OCI-LY3 (cell line): ENCODE results near the gene ZC3H6.

Source experiments
- H2AFZ ChIP-seq: fragments of 200-600, 300-600 bp; shearing (Covaris generic); 2 replicates; pipeline ENCODE4 v1.6.0; 2014; ENCODE audit warnings: antibody characterized with exemption, low read depth, low read length
- H3K27ac ChIP-seq: fragments of 200-600, 300-600 bp; sonication (generic); 2 replicates; pipeline ENCODE4 v1.5.1; 2014; ENCODE audit warnings: mild to moderate bottlenecking, low read length, moderate library complexity, mixed read lengths
- H3K27me3 ChIP-seq: fragments of 200-600, 300-600 bp; sonication (generic); 2 replicates; pipeline ENCODE4 v1.6.1; 2014; ENCODE audit warnings: low read depth, low read length, mixed read lengths
- H3K36me3 ChIP-seq: fragments of 200-600, 300-600 bp; sonication (generic); replicated peaks from 2 replicates; pipeline ENCODE3; 2014; ENCODE audit warnings: low read depth, low read length, mixed read lengths
- H3K4me1 ChIP-seq: fragments of 300-600, 200-600 bp; sonication (generic); 2 replicates; pipeline ENCODE4 v1.6.1; 2014; ENCODE audit warnings: low read length, mixed read lengths
- H3K4me2 ChIP-seq: fragments of 200-600, 300-600 bp; sonication (generic); 2 replicates; pipeline ENCODE4 v1.6.1; 2014; ENCODE audit warnings: low read length, mixed read lengths
- H3K4me3 ChIP-seq: fragments of 300-600, 200-600 bp; sonication (generic); 2 replicates; pipeline ENCODE4 v1.5.1; 2014; ENCODE audit warnings: antibody characterized with exemption, mild to moderate bottlenecking, low read length, moderate library complexity
- H3K79me2 ChIP-seq: fragments of 300-600, 200-600 bp; shearing (Covaris generic); 2 replicates; pipeline ENCODE4 v1.6.1; 2014; ENCODE audit warnings: mild to moderate bottlenecking, low read length, mixed read lengths
- H3K9ac ChIP-seq: fragments of 300-600, 200-600 bp; shearing (Covaris generic); 2 replicates; pipeline ENCODE4 v1.6.0; 2014; ENCODE audit warnings: mild to moderate bottlenecking, low read length, moderate library complexity
- H3K9me3 ChIP-seq: fragments of 200-600, 300-600 bp; shearing (Covaris generic); 2 replicates; pipeline ENCODE4 v1.6.1; 2014; ENCODE audit warnings: low read length, mixed read lengths; ENCODE audit not compliant: insufficient read depth
- H4K20me1 ChIP-seq: fragments of 200-600, 300-600 bp; sonication (generic); 2 replicates; pipeline ENCODE4 v1.6.1; 2016; ENCODE audit warnings: low read length, mixed read lengths; ENCODE audit not compliant: insufficient read depth
- EZH2phosphoT487 ChIP-seq: fragments of 200-600 bp; shearing (Covaris generic); IDR thresholded peaks from 2 replicates; pipeline ENCODE4 v1.6.1; 2018; ENCODE audit warnings: antibody characterized with exemption, mixed run types, low read depth
- TF ChIP-seq, protein P1 (sequence below): fragments of 200-600, 300-600 bp; sonication (generic); IDR thresholded peaks from 2 replicates; pipeline ENCODE4 v1.5.1; 2014; ENCODE audit warnings: antibody characterized with exemption, low read length, low read depth

The ZC3H6 gene

DNA sequence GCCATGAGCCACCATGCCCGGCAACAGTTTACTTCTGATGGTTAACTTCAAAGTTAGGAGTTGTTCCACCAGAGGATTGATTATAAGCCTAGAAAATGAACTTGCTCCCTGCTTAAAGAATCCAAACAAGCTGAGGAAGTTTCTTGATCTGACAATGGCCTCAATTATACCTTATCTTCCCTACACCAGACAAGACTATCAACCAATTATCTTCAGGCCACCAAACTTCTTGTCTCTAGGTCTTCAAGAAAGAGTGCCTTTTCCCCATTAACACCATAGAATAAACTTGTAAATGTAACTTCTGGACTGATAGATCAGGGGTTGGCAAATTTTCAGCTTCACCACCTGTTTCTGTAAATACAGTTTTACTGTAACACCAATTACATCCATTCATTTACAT is 35.5 kb upstream of the ZC3H6 start:
- no peak for TF ChIP-seq EZH2phosphoT487
- TF ChIP-seq, protein P1, sequence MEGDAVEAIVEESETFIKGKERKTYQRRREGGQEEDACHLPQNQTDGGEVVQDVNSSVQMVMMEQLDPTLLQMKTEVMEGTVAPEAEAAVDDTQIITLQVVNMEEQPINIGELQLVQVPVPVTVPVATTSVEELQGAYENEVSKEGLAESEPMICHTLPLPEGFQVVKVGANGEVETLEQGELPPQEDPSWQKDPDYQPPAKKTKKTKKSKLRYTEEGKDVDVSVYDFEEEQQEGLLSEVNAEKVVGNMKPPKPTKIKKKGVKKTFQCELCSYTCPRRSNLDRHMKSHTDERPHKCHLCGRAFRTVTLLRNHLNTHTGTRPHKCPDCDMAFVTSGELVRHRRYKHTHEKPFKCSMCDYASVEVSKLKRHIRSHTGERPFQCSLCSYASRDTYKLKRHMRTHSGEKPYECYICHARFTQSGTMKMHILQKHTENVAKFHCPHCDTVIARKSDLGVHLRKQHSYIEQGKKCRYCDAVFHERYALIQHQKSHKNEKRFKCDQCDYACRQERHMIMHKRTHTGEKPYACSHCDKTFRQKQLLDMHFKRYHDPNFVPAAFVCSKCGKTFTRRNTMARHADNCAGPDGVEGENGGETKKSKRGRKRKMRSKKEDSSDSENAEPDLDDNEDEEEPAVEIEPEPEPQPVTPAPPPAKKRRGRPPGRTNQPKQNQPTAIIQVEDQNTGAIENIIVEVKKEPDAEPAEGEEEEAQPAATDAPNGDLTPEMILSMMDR, result no peak
- no peak overlapping the region for H3K4me2 ChIP-seq
- no peak overlapping the region for H3K9ac ChIP-seq
- no peak overlapping the region for H3K27ac ChIP-seq
- no peaks in the 10 kb centered on the region for H3K27me3 ChIP-seq
- H2AFZ ChIP-seq, result no peak overlapping the region
- no peaks in the 10 kb centered on the region; the same call in 1 of the 2 replicates for H3K4me1 ChIP-seq
- H3K79me2 ChIP-seq, result peaks cover 12% of the 10 kb centered on the region
- H4K20me1 ChIP-seq, result no peaks in the 10 kb centered on the region; the same call in 1 of the 2 replicates
- H3K9me3 ChIP-seq, result no peaks in the 10 kb centered on the region
- H3K4me3 ChIP-seq, result no peak overlapping the region
- peaks cover 33% of the 10 kb centered on the region for H3K36me3 ChIP-seq

DNA sequence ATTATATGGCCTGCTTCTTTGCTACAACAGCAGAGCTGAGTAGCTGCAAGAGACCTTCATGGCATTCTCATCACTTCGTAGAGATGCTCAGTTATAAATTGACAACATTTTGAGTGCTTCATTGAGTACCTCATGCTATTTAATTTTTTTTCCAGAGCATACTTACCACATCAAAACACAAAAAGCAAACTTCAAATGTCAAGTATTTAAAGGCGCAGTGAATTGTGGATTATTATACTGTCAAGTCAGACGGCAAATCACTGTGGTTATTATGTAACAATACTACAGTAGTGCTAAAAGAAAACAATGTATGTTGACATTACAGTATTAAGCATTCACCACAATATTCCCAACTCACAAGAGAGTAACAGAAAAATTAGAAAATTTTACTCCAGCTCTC is 33.0 kb upstream of the ZC3H6 start:
- Histone ChIP-seq H4K20me1 (no peaks in the 10 kb centered on the region; the same call in 1 of the 2 replicates), H2AFZ (no peak overlapping the region), H3K9ac (no peak overlapping the region), H3K9me3 (no peaks in the 10 kb centered on the region), H3K4me2 (no peak overlapping the region), H3K36me3 (peaks cover 29% of the 10 kb centered on the region), H3K4me3 (no peak overlapping the region), H3K79me2 (peaks cover 12% of the 10 kb centered on the region), H3K27ac (no peak overlapping the region), H3K27me3 (no peaks in the 10 kb centered on the region), H3K4me1 (no peaks in the 10 kb centered on the region; the same call in 1 of the 2 replicates)
- TF ChIP-seq, protein P1, result no peak
- no peak for TF ChIP-seq EZH2phosphoT487

DNA sequence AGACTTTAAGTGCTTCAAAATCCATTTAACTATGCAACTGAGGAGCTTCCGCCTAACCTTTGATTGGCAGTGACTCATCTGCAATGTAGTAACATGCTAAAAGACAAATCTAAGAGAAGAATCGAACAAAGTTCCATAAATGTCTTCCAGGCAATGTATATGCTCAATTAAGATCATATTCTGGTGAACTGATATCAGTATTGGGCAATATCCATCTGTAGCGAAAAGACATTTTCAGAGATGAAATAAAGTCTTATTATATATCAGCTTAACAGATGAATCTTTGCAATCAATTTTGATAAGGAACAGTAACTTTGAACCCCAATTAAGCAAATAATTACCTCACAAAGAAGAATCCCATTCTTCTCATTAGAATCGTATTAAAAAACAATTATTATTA is 32.2 kb upstream of the ZC3H6 start:
- Histone ChIP-seq H2AFZ (no peak overlapping the region), H4K20me1 (no peaks in the 10 kb centered on the region; the same call in 1 of the 2 replicates), H3K36me3 (peaks cover 29% of the 10 kb centered on the region), H3K79me2 (peaks cover 12% of the 10 kb centered on the region), H3K27ac (no peak overlapping the region), H3K9ac (no peak overlapping the region), H3K27me3 (no peaks in the 10 kb centered on the region), H3K4me2 (no peak overlapping the region), H3K4me3 (no peak overlapping the region), H3K4me1 (no peaks in the 10 kb centered on the region; the same call in 1 of the 2 replicates), H3K9me3 (no peaks in the 10 kb centered on the region)
- TF ChIP-seq EZH2phosphoT487, result no peak
- TF ChIP-seq, protein P1, result no peak

DNA sequence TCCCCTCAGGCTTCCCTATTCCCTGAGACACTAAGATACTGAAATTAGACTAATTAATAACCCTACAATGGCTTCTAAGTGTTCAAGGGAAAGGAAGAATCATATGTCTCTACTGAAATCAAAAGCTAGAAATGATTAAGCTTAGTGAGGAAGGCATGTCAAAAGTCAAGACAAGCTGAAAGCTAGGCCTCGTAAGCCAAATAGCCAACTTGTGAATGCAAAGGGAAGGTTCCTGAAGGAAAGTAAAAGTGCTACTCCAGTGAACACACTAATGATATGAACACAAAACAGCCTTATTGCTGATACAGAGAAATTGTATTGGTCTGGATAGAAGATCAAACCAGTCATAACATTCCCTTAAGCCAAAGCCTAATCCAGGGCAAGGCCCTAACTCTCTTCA is 30.5 kb upstream of the ZC3H6 start:
- no peak for TF ChIP-seq EZH2phosphoT487
- TF ChIP-seq, protein P1, result no peak
- no peak overlapping the region for H3K4me3 ChIP-seq
- peaks cover 12% of the 10 kb centered on the region for H3K79me2 ChIP-seq
- no peak overlapping the region for H3K27ac ChIP-seq
- no peaks in the 10 kb centered on the region; the same call in 1 of the 2 replicates for H3K4me1 ChIP-seq
- no peaks in the 10 kb centered on the region for H3K9me3 ChIP-seq
- H2AFZ ChIP-seq, result no peak overlapping the region
- H4K20me1 ChIP-seq, result no peaks in the 10 kb centered on the region; the same call in 1 of the 2 replicates
- H3K4me2 ChIP-seq, result no peak overlapping the region
- H3K27me3 ChIP-seq, result no peaks in the 10 kb centered on the region
- peaks cover 33% of the 10 kb centered on the region for H3K36me3 ChIP-seq
- no peak overlapping the region for H3K9ac ChIP-seq
